Astrocyte (in vitro differentiated cells and primary cell): ENCODE data around the gene CD44.

ENCODE experiments used
- EZH2 ChIP-seq: IDR thresholded peaks from 2 replicates; pipeline ENCODE4 v1.6.1; 2012; ENCODE audit warnings: mild to moderate bottlenecking, low read length, inconsistent platforms; ENCODE audit not compliant: insufficient read depth
- TF ChIP-seq, protein P1 (sequence below): IDR thresholded peaks from 2 replicates; pipeline ENCODE4 v1.5.1; 2011; ENCODE audit warnings: low read depth, mild to moderate bottlenecking, inconsistent platforms, low read length, moderate library complexity; ENCODE audit not compliant: insufficient read depth

DNA sequence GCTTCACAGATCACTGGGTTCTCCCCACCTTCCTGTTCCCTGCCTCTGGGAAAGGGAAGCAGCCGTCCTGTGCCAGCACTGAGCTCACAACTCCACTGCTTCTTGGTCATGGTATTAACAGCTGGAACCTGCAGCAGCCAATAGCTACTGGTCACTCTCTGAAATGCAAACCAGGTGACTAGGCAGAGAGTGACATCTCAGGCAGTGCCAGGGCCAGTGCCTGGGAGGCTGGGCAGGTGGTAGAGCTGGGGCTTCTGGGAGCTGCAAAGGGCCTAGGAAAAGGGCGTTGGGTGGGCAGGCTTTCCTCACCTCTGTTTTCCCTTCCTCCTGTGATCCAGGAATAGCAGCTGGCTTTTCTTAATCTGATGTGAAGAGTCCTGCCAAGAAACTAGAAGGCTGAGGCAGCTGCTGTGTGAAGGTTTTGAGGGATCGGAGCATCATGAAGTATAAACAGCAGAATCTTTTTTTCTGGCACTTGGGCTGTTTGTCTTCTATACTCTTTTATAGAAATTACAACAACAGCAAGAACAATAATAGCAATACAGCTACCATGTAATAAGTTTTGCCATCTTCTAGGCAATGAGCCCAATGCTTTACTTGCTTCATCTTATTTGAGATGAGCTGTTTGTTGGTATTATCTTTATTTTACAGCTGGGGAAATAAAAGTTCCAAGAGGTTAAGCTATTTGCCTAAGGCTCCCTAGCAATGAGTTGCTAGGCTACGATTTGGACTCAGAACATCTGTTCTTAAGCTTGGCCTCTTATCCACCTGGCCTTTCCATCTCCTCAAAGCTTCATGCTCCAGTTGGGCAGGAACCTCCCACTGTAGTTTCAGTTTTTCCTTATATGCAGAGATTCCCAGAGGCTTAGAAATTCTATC, 22.0 kb upstream of the CD44 start:
- no peak for TF ChIP-seq EZH2
- TF ChIP-seq, protein P1, sequence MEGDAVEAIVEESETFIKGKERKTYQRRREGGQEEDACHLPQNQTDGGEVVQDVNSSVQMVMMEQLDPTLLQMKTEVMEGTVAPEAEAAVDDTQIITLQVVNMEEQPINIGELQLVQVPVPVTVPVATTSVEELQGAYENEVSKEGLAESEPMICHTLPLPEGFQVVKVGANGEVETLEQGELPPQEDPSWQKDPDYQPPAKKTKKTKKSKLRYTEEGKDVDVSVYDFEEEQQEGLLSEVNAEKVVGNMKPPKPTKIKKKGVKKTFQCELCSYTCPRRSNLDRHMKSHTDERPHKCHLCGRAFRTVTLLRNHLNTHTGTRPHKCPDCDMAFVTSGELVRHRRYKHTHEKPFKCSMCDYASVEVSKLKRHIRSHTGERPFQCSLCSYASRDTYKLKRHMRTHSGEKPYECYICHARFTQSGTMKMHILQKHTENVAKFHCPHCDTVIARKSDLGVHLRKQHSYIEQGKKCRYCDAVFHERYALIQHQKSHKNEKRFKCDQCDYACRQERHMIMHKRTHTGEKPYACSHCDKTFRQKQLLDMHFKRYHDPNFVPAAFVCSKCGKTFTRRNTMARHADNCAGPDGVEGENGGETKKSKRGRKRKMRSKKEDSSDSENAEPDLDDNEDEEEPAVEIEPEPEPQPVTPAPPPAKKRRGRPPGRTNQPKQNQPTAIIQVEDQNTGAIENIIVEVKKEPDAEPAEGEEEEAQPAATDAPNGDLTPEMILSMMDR = no peak
